ENCODE measurements around the gene SLC46A1. TPM values are rescaled to one million over a fixed set of nuclear protein-coding genes. Genes with fewer than 3 reads are reported as not detected.

SLC46A1 gene
- total and polyA plus RNA-seq, 2 experiments from 2014 or later, result 3.3 to 12.5 TPM

DNA sequence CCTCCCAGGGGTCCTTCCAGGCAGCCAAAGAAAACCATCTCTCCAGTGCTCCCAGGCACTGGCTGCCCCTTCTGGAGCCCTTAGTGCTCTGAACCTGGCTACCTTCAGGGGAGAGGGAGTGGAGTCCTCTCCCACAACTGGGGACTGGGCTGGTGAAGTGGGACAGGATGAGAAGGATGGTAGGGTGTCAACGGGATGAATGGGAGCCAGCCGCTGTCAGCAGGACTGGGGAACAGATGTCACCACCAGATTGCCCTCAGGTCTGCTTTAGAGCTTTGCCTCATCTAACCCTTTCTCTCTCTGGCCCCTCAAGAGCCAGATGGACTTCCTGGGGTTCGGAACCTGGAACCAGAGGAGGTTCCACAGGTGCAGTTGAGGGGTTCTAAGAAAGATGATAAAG lies 40.5 kb downstream of the SLC46A1 start (continued):
- TF ChIP-seq ETS1 (IDR thresholded peaks at IDR 0.05) (no peak), CREB1 (CRISPR knock-in tag; IDR thresholded peaks at IDR 0.05; ENCODE audit: low read depth) (no peak), STAT1 (IDR thresholded peaks at IDR 0.05; ENCODE audit: unreplicated experiment) (no peak)
- TF ChIP-seq, protein P1, sequence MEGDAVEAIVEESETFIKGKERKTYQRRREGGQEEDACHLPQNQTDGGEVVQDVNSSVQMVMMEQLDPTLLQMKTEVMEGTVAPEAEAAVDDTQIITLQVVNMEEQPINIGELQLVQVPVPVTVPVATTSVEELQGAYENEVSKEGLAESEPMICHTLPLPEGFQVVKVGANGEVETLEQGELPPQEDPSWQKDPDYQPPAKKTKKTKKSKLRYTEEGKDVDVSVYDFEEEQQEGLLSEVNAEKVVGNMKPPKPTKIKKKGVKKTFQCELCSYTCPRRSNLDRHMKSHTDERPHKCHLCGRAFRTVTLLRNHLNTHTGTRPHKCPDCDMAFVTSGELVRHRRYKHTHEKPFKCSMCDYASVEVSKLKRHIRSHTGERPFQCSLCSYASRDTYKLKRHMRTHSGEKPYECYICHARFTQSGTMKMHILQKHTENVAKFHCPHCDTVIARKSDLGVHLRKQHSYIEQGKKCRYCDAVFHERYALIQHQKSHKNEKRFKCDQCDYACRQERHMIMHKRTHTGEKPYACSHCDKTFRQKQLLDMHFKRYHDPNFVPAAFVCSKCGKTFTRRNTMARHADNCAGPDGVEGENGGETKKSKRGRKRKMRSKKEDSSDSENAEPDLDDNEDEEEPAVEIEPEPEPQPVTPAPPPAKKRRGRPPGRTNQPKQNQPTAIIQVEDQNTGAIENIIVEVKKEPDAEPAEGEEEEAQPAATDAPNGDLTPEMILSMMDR (conservative IDR thresholded peaks at IDR 0.05; ENCODE audit: low read depth in 2 of 2), result no peak

DNA sequence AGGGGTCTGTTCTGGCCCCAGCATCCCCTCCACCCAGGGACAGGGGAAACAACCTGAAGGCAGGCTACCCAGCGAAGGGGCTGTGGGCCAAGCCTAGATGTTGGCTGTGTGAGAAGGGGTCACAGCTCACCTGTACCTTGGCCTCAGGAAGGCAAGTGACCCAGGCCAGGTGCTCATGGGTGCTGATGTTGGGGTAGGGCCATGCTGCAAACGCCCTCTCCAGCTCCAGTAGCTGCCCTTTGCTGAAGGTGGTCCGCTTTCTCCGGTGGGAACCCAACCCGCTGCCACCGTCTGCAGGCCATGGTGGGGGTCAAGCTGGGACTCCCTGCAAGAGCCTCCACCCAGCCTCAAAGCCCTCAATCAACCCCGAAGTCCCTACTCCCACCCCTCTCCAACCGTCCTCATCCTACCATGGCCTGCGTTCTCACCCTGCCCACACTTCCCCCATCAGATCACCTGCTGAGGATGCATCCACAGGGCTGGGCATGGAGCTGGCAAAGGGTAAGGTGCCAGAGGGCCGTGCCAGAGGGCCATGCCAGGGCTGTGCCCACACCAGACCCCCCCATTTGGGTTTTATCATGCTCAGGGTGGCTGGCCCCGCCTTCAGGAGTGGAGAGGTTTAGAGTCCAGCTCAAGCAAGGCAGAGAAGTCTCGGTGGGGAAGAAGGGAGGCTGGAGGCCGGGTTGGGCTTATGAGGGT lies 41.2 kb downstream of the SLC46A1 start, which contains the start of gene SEBOX:
SEBOX (minus strand) TSS at position 535 of the 699 bp plus-strand sequence; CDS start at position 487, 48 bp downstream.
- H3K27ac Mint-ChIP-seq, result no peak within 1 kb of the TSS
- no peaks in the 10 kb centered on the region for H3K4me1 ChIP-seq (ENCODE audit: insufficient read depth)
- no peaks in the 10 kb centered on the region for H3F3A ChIP-seq (replicated peaks; ENCODE audit: low read depth)
- no peaks in the 10 kb centered on the region for H3K9me2 ChIP-seq (ENCODE audit: insufficient read depth)
- no peak within 1 kb of the TSS for H2AFZ ChIP-seq
- ATAC-seq (no peak), DNase-seq (ENCODE audit: low spot score) (no peak)
- no peaks in the 10 kb centered on the region for H3K79me2 ChIP-seq (replicated peaks; ENCODE audit: insufficient read depth)
- H4K20me1 ChIP-seq (replicated peaks; ENCODE audit: insufficient read depth), result no peaks in the 10 kb centered on the region; the same call in 1 of the 2 replicates
- H3K27me3 ChIP-seq (ENCODE audit: insufficient read depth), result no peaks in the 10 kb centered on the region
- no peak within 1 kb of the TSS for H3K4me2 ChIP-seq
- H3K36me3 Mint-ChIP-seq (ENCODE audit: low read depth), result peaks cover 25% of the 10 kb centered on the region
- peaks cover 8% of the 10 kb centered on the region for H3K27me3 Mint-ChIP-seq (ENCODE audit: insufficient read depth, low read depth, poor library complexity)
- H3K36me3 ChIP-seq (ENCODE audit: insufficient read depth), result peaks cover 13% of the 10 kb centered on the region
- H3K4me3 ChIP-seq, result no peak within 1 kb of the TSS
- no peaks in the 10 kb centered on the region for H3K9me3 Mint-ChIP-seq
- no peak within 1 kb of the TSS for H3K27ac ChIP-seq (ENCODE audit: low read depth)
- H3K4me1 Mint-ChIP-seq, result peaks cover 3% of the 10 kb centered on the region
- no peak within 1 kb of the TSS for H3K4me3 Mint-ChIP-seq
- TF ChIP-seq ETS1 (IDR thresholded peaks at IDR 0.05), result no peak
- TF ChIP-seq, protein P2, sequence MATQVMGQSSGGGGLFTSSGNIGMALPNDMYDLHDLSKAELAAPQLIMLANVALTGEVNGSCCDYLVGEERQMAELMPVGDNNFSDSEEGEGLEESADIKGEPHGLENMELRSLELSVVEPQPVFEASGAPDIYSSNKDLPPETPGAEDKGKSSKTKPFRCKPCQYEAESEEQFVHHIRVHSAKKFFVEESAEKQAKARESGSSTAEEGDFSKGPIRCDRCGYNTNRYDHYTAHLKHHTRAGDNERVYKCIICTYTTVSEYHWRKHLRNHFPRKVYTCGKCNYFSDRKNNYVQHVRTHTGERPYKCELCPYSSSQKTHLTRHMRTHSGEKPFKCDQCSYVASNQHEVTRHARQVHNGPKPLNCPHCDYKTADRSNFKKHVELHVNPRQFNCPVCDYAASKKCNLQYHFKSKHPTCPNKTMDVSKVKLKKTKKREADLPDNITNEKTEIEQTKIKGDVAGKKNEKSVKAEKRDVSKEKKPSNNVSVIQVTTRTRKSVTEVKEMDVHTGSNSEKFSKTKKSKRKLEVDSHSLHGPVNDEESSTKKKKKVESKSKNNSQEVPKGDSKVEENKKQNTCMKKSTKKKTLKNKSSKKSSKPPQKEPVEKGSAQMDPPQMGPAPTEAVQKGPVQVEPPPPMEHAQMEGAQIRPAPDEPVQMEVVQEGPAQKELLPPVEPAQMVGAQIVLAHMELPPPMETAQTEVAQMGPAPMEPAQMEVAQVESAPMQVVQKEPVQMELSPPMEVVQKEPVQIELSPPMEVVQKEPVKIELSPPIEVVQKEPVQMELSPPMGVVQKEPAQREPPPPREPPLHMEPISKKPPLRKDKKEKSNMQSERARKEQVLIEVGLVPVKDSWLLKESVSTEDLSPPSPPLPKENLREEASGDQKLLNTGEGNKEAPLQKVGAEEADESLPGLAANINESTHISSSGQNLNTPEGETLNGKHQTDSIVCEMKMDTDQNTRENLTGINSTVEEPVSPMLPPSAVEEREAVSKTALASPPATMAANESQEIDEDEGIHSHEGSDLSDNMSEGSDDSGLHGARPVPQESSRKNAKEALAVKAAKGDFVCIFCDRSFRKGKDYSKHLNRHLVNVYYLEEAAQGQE (IDR thresholded peaks at IDR 0.05; ENCODE audit: unreplicated experiment), result no peak
- TF ChIP-seq STAT1 (IDR thresholded peaks at IDR 0.05; ENCODE audit: unreplicated experiment), result no peak
- TF ChIP-seq ZNF331 (CRISPR knock-in tag; IDR thresholded peaks at IDR 0.05; ENCODE audit: low read depth), result no peak
- no peak for TF ChIP-seq POLR2AphosphoS5 (IDR thresholded peaks at IDR 0.05; ENCODE audit: low read depth)
- TF ChIP-seq ZNF114 (CRISPR knock-in tag; IDR thresholded peaks at IDR 0.05), result no peak
- TF ChIP-seq, protein P1 (conservative IDR thresholded peaks at IDR 0.05; ENCODE audit: low read depth in 2 of 2), result no peak
- no peak for TF ChIP-seq NANOG (IDR thresholded peaks at IDR 0.05; ENCODE audit: borderline replicate concordance)
- no peak for TF ChIP-seq CREB1 (CRISPR knock-in tag; IDR thresholded peaks at IDR 0.05; ENCODE audit: low read depth)

Measured in GM23338 (cell line).